ENCODE results near the gene TRPV3. TPM values are rescaled to one million over a fixed set of nuclear protein-coding genes. Genes with fewer than 3 reads are reported as not detected.
"Not testable (repeated sequence)": the region's sequence is repeated elsewhere in the genome, so short reads cannot be mapped to it uniquely, and the experiment has no call there.

TRPV3 gene
- polyA plus RNA-seq (2012; ENCODE audit: insufficient read depth, insufficient read length): 0.57 TPM

- H3K4me3 ChIP-seq (ENCODE audit: low read length): no peak within 1 kb of the TSS
- DNase-seq (ENCODE audit: low read depth, low spot score): no peak
These were observed at the start of gene TRPV3 for GRCh38 chr17:3557768-3558583. TRPV3 (minus strand) TSS chr17:3557812; CDS start chr17:3554850, 2,962 bp downstream.

- DNase-seq (ENCODE audit: low read depth, low spot score): no peak
- H3K4me3 ChIP-seq (ENCODE audit: low read length): no peak overlapping the region
These were observed 46.3 kb upstream of the TRPV3 start for GRCh38 chr17:3603870-3604259.

GRCh38 chr17:3603119-3603869 lies 45.7 kb upstream of the TRPV3 start:
- no peak for DNase-seq (ENCODE audit: low read depth, low spot score)
- no peak overlapping the region for H3K4me3 ChIP-seq (ENCODE audit: low read length)

DNA sequence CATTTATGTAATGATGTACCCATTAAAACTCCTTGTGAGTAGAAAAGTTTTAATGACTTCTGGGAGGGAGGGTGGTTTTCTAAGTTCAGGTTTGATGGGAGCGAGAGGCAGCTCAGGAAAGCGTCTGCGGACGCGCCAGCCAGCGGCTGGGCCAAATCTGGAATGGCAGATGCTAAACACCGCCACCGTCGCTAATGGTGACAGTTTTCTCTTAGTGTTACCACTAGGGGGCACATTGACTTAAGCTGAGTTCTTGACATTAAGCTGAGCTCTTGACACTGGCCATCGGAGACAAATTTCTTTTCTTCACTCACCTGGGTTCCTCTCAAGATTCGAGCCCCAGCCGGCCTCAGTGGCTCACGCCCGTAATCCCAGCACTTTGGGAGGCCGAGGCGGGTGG lies 44.9 kb upstream of the TRPV3 start:
- H3K4me3 ChIP-seq (ENCODE audit: low read length): no peak overlapping the region
- DNase-seq (ENCODE audit: low read depth, low spot score): peak; percentile 50

GRCh38 chr17:3600529-3601205 lies 43.1 kb upstream of the TRPV3 start:
- no peak for DNase-seq (ENCODE audit: low read depth, low spot score)
- H3K4me3 ChIP-seq (ENCODE audit: low read length): no peak overlapping the region

GRCh38 chr17:3598078-3598477 lies 40.5 kb upstream of the TRPV3 start:
- DNase-seq (ENCODE audit: low read depth, low spot score): no peak
- no peak overlapping the region for H3K4me3 ChIP-seq (ENCODE audit: low read length)

DNA sequence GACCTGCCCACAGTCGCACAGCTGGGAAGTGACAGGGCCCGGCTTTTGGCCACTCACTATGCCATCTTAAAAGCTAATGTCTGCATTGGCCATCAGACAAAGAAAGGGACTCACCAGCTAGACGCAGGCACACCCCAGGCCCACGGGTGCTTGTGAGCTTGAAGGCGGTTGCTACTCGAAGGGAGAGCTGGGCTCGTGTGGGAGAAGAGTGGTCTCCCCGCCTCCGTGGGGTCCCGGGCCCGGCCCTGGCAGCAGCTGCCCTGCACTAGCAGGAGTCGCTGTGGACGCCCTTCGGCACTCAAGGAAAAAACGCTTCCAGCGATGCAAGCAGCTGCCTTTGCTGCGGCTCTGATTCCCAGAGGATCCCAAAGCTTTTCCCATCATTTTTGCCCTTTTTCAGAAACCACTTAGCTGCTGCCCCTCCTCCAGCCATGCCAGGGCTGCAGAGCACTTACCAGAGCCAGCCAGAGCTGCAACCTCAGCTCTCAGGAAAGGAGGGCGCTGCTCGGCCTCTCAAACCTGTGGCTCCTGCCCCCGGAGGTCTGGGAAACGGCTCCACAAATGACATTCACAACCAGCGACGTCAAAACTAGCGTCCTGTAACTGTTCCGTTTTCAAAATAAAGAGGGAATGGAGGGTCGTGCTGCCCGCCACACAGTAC lies 39.3 kb upstream of the TRPV3 start:
- no peak overlapping the region for H3K4me3 ChIP-seq (ENCODE audit: low read length)
- no peak for DNase-seq (ENCODE audit: low read depth, low spot score)

GRCh38 chr17:3594976-3595375 lies 37.4 kb upstream of the TRPV3 start:
- no peak for DNase-seq (ENCODE audit: low read depth, low spot score)
- no peak overlapping the region for H3K4me3 ChIP-seq (ENCODE audit: low read length)

- H3K4me3 ChIP-seq (ENCODE audit: low read length): no peak overlapping the region
- no peak for DNase-seq (ENCODE audit: low read depth, low spot score)
These were observed 36.6 kb upstream of the TRPV3 start for GRCh38 chr17:3594051-3594800.

DNA sequence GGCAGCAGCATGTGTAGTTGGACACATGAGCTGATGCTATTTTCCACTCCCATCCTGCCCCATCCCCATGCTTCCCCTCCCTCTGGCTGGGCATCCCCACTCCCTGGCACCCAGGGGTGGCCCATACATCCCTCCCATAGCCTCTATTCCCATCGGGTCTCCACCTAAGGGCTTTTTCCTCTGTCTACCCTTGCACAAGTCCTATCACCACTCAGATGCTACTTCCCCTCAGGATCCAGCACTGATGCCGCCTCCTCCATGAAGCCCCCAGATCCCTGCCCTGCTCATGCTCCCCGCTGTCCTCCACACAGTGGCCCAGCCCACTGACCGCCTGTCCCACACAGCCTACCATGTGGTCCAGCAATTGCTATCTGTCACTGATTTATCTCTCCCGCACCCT lies 35.8 kb upstream of the TRPV3 start:
- H3K4me3 ChIP-seq (ENCODE audit: low read length): no peak overlapping the region
- DNase-seq (ENCODE audit: low read depth, low spot score): no peak

- no peak overlapping the region for H3K4me3 ChIP-seq (ENCODE audit: low read length)
- DNase-seq (ENCODE audit: low read depth, low spot score): no peak
These were observed 34.7 kb upstream of the TRPV3 start for GRCh38 chr17:3592216-3592860.

DNA sequence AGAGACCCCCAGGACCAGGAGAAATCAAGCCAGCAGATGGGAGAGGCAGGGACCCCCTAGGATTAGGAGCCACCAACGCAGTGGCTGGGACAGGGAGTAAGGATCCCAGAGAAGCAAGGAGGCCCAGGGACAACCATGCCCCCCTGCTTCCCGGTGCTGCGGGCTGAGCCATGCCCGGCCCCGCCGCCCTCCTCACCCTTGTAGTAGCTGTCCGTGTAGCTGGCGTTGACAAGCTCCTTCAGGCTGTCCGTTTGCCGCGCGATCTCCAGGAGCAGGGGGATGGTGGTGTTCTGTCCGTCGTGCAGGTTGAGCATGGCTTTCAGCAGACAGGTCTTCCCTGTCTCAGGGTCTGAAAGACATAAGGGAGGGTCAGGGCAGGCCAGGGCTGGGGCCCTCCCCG lies 33.2 kb upstream of the TRPV3 start:
- no peak overlapping the region for H3K4me3 ChIP-seq (ENCODE audit: low read length)
- DNase-seq (ENCODE audit: low read depth, low spot score): no peak

- DNase-seq (ENCODE audit: low read depth, low spot score): no peak
These were observed 32.6 kb upstream of the TRPV3 start for GRCh38 chr17:3590231-3590630.

GRCh38 chr17:3589784-3590183 lies 32.2 kb upstream of the TRPV3 start:
- DNase-seq (ENCODE audit: low read depth, low spot score): no peak

More at GRCh38 chr17:3590231-3590630, 32.6 kb upstream of the TRPV3 start:
- H3K4me3 ChIP-seq (ENCODE audit: low read length): no peak overlapping the region

DNA sequence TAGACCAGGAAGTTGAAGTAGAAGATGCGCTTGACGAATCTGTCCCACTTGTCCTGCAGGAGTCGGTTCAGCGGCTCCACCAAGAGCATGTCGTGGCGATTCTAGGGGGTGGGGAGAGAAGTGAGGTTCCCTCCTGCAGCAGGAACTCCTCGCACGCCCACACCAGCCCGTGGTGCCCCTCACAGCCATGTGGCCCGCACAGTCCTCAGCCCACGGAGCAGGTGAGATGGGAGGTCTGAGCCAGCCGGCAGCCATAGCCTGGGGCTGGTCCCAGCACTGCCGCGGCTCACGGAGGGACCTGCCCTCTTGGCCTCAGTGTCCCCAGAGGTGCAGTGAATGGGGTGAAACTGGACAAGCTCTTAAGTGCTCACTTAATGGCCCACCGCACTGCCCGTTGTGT lies 28.2 kb upstream of the TRPV3 start:
- no peak overlapping the region for H3K4me3 ChIP-seq (ENCODE audit: low read length)
- no peak for DNase-seq (ENCODE audit: low read depth, low spot score)

More at GRCh38 chr17:3589784-3590183, 32.2 kb upstream of the TRPV3 start:
- no peak overlapping the region for H3K4me3 ChIP-seq (ENCODE audit: low read length)

DNA sequence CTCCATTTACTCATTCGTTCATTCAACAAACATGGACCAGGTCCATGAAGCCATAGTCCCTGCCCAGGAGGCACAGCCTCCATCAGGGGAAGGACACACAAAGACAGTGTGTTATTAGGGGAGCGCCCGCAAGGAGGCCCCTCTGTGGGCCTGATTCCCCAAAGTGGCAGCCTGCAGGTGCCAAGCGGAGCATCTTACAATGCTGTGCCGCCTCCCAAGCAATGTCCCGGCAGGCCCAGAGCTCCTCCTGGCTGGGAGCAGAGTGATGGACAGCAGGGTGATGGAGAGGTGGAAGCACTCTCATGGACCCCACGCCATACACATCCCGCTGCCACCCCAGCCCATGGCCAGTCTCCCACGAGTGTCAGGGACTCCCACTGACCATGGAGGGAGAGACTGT lies 25.8 kb upstream of the TRPV3 start:
- no peak for DNase-seq (ENCODE audit: low read depth, low spot score)

GRCh38 chr17:3582915-3583314 lies 25.3 kb upstream of the TRPV3 start:
- H3K4me3 ChIP-seq (ENCODE audit: low read length): no peak overlapping the region
- DNase-seq (ENCODE audit: low read depth, low spot score): no peak

More for the DNA sequence above, 25.8 kb upstream of the TRPV3 start:
- H3K4me3 ChIP-seq (ENCODE audit: low read length): no peak overlapping the region

DNA sequence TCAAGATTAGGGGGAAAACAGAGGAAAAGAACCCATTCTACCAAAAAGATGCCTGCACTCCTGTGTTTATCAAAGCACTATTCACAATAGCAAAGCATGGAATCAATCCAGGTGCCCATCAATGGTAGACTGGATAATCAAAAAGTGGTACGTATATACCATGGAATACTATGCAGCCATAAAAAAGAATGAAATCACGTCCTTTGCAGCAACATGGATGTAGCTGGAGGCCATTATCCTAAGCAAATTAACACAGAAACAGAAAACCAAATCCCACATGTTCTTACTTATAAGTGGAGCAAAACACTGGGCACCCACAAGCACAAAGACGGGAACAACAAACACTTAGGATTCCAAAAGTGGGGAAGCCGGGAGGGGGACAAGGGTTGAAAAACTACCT lies 21.1 kb upstream of the TRPV3 start:
- not testable (repeated sequence) for DNase-seq (ENCODE audit: low read depth, low spot score); H3K4me3 ChIP-seq (ENCODE audit: low read length)

All from Jurkat, Clone E6-1 (cell line).